Skin epidermis (tissue), 12 donors: Measurements from ENCODE around the gene PES1.
"Not testable (repeated sequence)": the region's sequence is repeated elsewhere in the genome, so short reads cannot be mapped to it uniquely, and the experiment has no call there.

Experiments used
- H3K27ac ChIP-seq, 21 experiments: fragments of 200-600 bp; sonication (generic) in 11 of 21; one replicate each; pipeline ENCODE4 v1.5.0; 2020; ENCODE audit warnings: mild to moderate bottlenecking in 3 of 21, inconsistent platforms in 2 of 21, moderate library complexity in 2 of 21
- H3K4me3 ChIP-seq, 7 experiments: fragments of 200-600 bp; sonication (generic) in 2 of 7; one replicate each; pipeline ENCODE4 v1.5.0; 2020; ENCODE audit warnings: inconsistent platforms in 2 of 7, mild to moderate bottlenecking in 2 of 7, moderate library complexity in 1 of 7

Gene PES1

DNA sequence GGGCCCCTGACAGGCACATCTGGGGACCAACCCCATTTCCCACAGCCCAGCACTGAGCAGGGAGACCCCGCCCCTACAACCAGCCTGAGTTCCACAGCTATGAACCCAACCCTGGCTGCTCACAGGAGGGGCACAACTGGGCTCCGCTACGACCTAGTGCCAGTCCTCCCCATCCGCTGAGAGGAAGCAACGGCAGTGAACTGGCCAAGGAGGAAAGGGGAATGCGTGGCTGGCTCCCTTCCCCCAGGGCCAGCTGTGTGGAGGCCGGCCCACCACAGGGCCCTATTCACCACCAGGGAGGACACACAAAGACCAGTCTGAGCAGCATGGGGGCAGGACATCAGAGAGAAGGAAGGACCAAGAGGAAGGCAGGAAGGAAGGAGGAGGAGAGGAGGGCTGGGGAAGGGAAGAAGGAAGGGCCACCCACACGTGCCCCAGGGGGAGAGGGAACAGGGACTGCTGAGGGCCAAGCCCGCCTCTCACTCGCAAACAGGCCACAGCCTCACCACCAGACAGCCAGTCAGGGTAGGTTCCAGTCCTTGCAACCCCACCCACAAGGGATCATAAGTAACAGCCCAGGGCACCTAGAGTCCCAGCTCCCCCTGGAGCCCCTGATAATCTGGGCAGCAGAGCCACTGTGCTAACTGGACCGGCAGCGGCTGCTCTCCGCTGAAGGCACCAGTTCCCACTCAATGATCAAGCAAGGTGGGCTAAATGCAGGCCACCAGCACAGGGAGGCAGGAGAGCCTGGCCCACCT, 8.7 kb downstream of the PES1 start:
- Histone ChIP-seq H3K4me3 (no peak overlapping the region), H3K27ac (no peak overlapping the region)

DNA sequence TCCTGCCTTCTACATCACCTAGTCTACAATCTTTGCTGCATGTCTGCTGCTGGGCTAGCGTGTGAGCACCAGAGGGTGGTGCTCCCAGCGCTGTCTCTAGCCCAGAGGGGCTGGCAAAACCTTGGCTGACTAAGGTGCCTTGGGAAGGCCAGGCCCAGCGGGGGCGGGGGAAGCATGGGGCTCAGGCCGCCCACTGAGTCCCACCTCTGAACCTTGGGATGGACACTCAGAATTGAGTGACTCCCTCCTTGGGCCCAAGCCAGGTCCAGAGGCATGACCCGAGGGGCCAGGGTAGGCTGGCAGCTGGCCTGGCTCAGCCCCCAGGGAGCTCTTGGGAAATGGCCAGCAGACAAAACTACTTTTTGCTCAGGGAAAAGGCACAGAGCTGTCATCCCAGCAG, 9.7 kb downstream of the PES1 start:
- Histone ChIP-seq H3K4me3 (no peak overlapping the region), H3K27ac (no peak overlapping the region)

DNA sequence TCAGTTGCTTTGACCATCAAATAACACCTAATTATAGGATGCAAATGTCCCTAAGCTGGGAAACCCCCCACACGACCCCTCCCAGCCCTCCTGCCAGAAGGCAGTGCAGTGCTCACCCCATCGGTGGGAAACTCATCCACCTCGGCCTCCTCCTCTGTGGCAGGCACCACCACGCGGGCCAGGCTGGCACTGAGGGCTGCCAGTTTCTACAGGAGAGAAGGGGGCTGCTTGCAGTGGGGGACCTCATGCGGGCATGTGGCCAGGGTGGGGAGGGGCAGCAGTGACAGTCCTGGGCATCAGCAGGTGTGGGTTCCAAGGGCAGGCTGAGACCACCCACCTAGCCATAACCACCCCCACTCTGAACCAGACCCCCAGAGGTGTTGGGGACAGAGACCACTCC, 10.8 kb downstream of the PES1 start:
- H3K4me3 ChIP-seq = no peak overlapping the region
- H3K27ac ChIP-seq = no peak overlapping the region

DNA sequence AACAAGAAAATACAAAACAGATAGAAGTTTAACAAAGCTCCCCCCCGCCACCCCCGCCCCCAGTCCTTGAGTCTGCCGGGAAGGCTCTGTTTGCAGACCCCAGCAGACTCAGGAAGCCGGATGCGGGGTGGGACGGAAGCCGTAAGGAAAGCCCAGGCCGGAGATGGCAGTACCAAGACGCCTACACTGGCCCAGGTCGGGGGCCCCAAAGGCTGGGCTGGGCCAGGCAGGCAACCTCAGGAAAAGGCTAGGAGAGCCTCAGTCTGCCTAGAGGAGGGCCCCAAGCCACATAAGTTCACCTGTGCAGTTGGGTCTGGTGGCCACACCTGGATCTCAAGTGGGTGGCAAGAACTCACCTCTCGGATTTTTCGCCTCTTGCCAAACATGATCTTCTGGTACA, 13.2 kb downstream of the PES1 start:
- no peak overlapping the region for H3K4me3 ChIP-seq
- no peak overlapping the region for H3K27ac ChIP-seq

DNA sequence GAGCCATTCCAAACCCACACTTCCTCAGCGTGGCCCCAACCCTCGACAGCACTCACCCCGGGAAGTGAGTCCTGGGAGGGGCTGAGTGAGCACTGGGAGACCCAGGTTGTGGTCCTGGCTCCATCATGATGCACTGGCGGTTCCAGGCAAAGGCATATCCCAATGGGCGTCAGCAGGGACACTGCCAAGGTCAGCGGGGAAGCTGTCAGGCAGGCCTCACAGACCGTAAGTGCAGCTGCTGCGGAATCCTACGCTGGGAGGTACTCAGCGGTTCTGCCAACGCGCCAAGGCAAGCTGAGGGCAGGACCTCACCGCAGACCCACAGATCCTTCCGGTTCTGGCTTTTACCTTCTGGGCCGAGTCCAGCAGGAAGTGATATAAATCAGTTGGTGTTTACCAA, 15.9 kb downstream of the PES1 start:
- Histone ChIP-seq H3K27ac (no peak overlapping the region), H3K4me3 (no peak overlapping the region)

DNA sequence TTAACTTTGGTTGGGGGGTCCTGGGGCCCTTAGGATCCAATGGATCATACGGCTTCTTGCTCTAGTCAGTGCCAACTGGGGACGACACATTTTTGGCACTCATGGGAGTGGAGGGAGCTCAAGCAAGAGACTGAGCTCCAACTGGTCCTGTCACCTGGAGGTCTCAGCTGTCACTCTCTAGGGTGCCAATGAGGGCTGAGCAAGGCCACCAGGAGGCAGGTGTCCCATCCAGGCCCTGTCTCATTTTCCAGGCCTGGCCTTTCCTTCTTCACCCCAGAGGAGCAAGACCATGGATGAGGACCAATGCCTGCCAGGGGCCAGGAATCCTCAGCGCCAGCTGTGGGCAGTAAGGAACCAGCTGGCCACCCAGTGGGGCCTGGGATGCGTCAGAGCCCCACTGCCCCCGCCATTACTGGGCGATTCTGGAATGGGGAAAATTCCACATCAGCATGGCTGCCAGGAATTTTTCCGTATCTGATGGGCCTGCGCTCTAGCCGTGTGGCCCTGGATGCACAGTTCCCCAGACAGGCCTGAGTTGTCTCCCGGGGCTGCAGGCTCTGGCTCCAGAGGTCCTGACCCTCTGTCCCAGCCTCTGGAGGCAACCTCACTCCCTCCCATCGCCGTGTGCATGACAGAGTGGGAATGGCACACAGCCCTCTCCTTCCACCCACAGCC, 16.6 kb downstream of the PES1 start:
- H3K4me3 ChIP-seq = peak overlapping the region in 1 of 7 experiments; percentile 5
- no peak overlapping the region for H3K27ac ChIP-seq

DNA sequence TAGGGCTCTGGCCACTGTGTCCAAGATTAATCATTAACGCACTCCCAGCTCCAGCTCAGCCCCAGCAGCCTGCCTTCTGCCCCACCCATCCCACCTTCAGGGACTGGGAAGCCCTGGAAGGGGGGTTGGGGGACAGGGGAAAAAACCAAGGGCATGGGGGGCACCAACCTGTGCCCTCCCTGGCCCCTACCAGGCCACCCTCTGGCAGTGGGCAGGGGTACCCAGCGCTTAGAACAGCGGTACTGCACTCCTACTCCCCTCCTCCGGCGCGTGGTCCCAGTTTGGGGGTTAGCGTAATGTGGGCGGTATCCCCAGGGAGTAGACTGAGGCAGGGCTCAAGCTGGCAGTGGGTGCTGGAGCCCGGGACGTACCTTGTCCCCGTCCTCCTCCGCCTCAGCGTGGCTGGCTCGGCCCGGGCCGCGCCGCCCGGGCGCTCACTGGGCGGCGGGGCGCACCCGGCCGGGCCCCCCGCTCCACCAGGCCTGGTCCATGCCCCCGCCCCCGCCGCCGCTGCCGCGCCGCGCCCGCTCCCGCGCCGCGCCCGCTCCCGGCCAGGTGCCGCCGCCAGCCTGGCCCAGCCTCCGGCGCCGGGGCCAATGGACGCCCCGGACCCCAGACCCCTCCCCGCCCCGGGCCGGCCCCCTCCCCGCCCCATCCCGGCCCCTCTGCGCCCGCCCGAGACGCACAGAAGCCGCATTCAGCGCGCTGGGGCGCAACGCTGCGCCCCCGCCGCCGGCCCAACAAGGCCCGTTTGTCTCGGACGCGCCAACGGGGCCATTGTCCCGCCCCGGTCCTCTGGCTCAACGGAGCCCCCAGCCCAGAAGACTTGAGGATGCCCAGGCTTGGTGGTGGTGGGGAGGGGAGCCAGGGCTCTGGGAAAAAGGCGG, 17.4 kb downstream of the PES1 start, which contains the start of gene GAL3ST1:
GAL3ST1 (minus strand) TSS at position 571 of the 887 bp plus-strand sequence. CDS start 17,273 bp downstream, outside the sequence.
- Histone ChIP-seq H3K27ac (no peak within 1 kb of the TSS), H3K4me3 (peak within 1 kb of the TSS in 1 of 7 experiments; percentile 5)

DNA sequence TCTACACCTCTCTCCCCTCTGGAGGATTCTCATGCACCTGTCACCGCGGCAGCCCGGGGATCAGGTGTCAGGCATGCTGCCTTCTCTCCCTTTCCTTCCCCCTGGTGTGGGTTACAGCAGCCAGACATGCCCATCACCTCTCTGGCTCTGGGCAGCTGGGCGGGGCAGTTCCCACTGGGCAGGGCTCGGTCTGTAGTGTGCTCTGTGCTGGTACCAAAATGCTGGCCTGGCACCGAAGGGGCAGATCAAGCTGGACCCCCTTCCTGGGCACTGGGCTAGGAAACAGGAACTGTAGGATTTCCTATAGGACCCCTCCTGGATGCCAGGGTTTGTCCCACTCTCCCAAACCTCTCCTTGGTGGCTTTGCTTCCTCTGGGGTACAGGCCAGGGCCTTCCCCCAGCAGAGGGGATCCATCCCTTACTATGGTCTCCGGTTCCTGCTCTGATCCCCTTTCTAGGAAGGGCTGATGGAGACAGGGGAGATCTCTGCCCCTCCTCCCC, 18.1 kb downstream of the PES1 start:
- no peak overlapping the region for H3K27ac ChIP-seq

DNA sequence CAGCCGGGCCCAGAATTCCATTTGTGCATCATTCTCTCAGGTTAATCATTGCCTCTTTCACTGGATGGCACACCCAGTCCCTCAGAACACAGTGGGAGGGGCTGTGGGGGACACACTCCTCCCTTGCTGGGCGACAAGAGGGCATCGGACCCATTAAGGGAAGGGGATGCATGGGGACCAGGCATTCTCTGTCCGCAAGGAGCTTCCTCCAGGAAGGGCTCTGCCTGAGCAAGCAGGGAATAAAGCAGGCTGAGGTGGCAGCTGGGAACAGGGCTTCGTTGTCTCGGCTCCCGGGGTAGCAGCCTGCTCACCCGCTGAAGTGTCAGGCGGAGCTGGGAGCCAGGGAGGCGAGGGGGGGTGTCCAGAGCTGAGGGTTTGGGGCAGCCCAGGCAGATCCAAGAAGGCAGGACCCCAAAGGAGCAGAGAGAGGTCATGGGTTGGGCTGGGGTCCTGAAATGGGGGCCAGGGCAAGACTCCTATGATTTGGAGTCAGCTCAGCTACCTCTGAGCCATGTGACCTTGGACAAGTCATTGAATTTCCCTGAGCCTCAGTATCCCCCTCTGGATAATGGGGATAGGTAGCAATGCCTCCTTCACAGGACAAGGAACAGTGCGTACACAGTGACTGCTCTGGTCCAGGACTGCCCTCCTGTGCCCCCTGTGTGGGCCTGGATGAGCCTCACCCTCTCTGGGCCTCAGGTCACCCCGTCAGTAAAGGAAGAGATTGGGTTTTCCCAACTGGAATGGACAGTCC, 18.7 kb downstream of the PES1 start:
- Histone ChIP-seq H3K4me3 (no peak overlapping the region), H3K27ac (no peak overlapping the region)

More for the DNA sequence above, 18.1 kb downstream of the PES1 start:
- H3K4me3 ChIP-seq = no peak overlapping the region

DNA sequence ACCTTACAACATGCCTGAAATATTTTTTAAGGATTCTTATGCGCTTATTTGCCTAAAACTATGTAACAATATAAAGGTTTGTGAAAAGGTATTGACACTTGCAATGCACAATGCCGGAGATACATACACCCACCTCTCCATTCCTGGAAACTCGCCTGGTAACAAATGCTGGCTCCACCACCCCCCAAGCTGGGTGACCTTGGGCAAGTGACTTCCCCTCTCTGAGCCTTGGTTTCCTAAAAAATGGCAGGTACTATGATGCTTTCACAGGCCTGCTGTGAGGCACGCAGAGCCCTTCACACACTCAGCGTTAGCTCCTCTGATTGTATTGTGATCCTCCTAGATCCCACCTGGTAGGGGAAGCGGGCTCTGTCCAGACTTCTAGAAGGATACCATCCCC, 19.5 kb downstream of the PES1 start:
- Histone ChIP-seq H3K4me3 (no peak overlapping the region), H3K27ac (no peak overlapping the region)

DNA sequence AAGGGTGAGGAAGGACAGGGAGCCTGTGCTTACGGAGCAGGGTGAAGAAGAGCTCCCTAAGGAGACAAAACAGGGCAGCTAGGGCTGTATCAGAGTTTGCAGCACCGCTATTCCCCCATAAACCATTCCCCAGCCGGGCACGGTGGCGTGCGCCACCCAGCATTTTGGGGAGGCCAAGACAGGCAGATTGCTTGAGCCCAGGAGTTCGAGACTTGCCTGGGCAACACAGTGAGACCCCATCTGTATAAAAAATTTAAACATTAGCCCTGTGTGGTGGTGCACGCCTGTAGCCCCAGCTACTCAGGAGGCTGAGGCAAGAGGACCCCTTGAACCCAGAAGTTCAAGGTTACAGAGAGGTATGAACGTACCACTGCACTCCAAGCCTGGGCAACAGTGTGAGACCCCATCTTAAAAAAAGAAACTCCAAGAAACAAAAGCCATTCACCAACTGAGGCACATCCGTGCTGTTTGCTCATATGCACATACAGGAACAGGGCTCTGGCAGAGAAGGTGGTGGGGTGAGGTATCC, 22.0 kb downstream of the PES1 start:
- Histone ChIP-seq H3K4me3 (no peak overlapping the region), H3K27ac (no peak overlapping the region)

DNA sequence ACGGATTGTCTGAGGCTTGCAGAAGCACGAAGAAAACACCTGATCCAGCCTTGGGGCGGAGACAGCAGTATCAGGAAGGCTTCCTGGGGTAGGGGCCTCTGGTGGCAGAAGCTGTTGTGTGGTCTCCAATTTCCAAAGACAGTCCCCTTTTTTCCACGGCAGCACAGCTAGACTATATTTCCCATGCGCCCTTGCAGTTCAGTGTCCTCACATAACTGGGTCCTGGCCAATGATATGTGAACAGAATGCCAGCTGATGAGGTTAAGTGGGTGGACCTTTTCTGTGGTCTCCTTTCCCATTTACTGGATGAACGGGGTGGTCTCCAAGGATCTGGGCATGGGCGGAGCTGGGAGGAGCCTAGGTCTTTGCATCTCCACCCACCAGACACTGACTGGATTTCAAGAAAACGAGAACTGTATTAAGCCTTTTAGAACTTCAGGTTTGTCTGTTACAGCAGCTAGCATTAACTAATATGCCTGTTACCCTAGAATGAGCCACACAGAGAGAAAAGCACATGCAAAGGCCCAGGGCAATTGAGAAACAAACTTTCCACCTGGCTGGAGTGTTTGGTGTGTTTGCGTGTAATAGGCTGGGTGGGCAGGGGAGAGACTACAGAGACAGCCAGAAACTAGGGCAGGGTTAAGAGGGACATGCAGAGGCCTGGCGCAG, 23.4 kb downstream of the PES1 start:
- Histone ChIP-seq H3K27ac (no peak overlapping the region), H3K4me3 (no peak overlapping the region)

DNA sequence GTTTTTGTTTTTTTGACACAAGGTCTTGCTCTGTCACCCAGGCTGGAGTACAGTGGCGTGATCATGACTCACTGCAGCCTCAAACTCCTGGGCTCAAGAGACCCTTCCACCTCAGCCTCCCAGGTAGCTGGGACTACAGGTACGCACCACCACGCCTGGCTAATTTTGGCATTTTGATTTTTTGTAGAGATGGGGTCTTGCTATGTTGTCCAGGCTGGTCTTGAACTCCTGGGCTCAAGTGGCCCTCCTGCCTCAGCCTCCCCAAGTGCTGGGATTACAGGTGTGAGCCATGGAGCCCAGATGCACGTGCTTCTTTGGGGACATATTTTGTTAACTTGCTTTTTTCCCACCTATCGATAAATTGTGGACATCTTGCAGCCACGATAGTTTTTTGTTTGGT, 24.4 kb downstream of the PES1 start:
- H3K4me3 ChIP-seq, H3K27ac ChIP-seq: not testable (repeated sequence)

DNA sequence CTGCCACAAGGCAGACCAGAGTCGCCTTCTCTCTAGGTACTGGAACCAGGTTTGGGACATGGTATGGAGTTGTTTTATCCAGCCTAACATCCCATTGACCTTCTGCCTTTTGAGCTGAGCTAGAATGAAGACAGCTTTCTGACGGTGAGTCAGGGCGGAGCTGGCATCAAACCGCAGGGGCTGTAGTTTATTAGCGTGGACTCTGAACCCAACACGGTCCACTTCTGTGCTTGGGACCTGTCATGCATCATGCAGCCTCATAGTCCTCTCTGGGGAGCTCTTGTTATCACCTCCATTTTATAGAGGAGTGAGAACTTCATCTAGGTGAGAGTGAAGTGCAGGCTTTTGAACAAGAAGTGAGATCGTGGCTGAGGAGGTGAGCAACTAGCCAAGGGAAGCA, 25.6 kb downstream of the PES1 start:
- Histone ChIP-seq H3K4me3 (no peak overlapping the region), H3K27ac (no peak overlapping the region)

DNA sequence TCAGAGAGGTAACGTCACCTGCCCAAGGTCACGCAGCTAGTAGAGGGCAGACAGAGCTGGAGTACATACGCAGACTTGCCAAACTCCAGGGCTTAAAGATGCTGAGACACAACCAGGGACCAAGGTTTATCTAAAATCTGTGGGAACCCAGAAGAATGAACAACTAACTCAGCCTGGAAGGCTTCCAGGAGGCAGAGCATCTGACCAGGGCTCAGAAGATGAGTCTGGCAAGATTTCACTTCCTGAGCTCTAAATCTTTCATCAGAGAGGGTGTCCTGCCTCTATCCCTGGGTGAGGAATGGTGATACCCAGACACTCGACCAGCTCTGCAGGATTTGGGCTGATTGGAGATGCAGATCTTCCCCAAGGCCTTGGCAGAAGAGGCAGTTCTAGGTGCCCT, 26.4 kb downstream of the PES1 start:
- Histone ChIP-seq H3K27ac (no peak overlapping the region), H3K4me3 (no peak overlapping the region)

DNA sequence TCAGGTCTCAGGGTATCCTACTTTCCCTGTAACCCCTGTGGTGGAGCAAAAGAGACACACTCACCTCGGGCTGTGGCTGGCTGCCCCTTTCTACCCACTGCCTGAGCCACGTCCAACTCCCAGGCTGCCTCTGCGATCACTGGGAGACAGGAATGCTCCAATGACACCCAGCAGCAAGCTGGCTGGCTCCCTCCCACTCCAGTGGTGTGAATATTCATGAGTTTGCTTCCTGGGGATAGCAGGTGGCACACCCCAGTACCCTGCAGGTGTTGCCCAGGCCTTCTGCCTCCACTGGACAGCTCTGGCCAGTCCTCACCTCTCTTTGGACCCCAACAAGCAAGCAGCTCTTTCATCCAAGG, 27.0 kb downstream of the PES1 start:
- no peak overlapping the region for H3K4me3 ChIP-seq
- no peak overlapping the region for H3K27ac ChIP-seq

DNA sequence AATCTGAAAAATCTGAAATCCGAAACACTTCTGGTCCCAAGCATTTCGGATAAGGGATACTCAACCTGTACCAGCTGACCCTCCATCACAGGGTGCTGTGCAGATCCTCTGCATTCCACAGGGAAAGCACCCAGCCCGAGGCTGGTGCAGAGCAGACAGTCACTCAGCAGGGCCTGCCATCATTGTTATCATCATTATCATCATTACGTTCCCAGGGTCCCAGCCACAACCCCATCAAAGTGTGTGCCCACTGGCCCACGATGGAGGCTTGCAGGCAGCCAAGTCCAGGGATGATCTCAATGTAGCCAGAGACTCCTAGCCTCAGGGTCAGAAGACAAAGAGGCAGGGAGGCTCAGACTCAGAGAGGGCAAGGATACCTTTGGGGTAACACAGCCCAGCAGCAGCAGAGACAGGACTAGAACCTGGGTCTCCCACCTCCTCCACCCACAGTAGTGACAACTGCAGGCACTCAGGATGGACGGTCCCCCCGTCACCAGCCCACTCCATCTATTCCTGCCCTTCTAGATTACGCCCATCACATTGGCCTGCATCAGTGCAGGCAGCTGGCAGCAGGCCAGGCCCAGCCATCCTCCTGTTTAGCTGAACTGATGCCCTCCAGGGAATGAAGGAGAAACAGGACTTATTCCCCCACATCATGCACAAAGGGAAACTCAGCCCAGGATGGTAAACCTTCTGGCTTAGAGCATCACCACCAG, 27.5 kb downstream of the PES1 start:
- Histone ChIP-seq H3K27ac (no peak overlapping the region), H3K4me3 (no peak overlapping the region)

DNA sequence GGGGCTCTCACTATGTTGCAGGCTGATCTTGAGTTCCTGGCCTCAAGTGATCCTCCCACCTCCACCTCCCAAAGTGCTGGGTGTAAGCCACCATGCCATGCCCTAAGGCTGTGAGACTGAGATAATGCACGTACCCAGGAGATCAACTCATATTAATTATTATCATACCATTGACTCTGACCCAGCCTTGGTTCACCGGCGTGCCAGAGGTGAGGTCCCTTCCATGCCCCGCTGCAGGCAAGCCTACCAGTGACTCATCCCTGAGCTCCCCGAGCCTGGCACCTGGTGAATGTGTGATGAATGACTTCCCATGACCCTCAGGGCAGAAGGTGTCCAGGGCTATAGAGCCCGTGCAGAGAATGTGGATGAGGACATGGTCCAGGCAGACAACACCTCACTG, 29.3 kb downstream of the PES1 start:
- Histone ChIP-seq H3K4me3 (no peak overlapping the region), H3K27ac (no peak overlapping the region)
